IPS-20b (cell line): ENCODE results near the gene PRDM16.

Source experiments
- H3K27ac ChIP-seq: one replicate; pipeline ENCODE4 v1.5.1; 2013; ENCODE audit warnings: low read length
- H3K27me3 ChIP-seq: 2 replicates; pipeline ENCODE4 v1.6.1; 2013; ENCODE audit warnings: mild to moderate bottlenecking, low read length, inconsistent platforms; ENCODE audit not compliant: insufficient read depth
- H3K36me3 ChIP-seq: 2 replicates; pipeline ENCODE4 v1.6.1; 2013; ENCODE audit warnings: low read depth, mild to moderate bottlenecking, inconsistent platforms, low read length, moderate library complexity; ENCODE audit not compliant: insufficient read depth
- H3K4me1 ChIP-seq: 2 replicates; pipeline ENCODE4 v1.6.1; 2013; ENCODE audit warnings: mild to moderate bottlenecking, control low read depth, inconsistent platforms, low read length, moderate library complexity; ENCODE audit not compliant: insufficient read depth
- H3K4me3 ChIP-seq: 2 replicates; pipeline ENCODE4 v1.5.1; 2013; ENCODE audit warnings: mild to moderate bottlenecking, low read length, inconsistent platforms
- H3K9ac ChIP-seq: 2 replicates; pipeline ENCODE4 v1.6.1; 2013; ENCODE audit warnings: low read depth, mild to moderate bottlenecking, inconsistent platforms, low read length, moderate library complexity
- H3K9me3 ChIP-seq: 2 replicates; pipeline ENCODE4 v1.6.1; 2013; ENCODE audit warnings: mild to moderate bottlenecking, low read depth, low read length, inconsistent platforms; ENCODE audit not compliant: insufficient read depth

PRDM16 gene

GRCh38 chr1:3146907-3147306, 77.9 kb downstream of the PRDM16 start:
- no peaks in the 10 kb centered on the region for H3K4me1 ChIP-seq
- H3K9me3 ChIP-seq, result no peaks in the 10 kb centered on the region
- H3K4me3 ChIP-seq, result no peak overlapping the region
- H3K36me3 ChIP-seq, result no peaks in the 10 kb centered on the region
- no peak overlapping the region for H3K9ac ChIP-seq
- H3K27me3 ChIP-seq, result no peaks in the 10 kb centered on the region
- H3K27ac ChIP-seq, result no peak overlapping the region

GRCh38 chr1:3148171-3148570, 79.2 kb downstream of the PRDM16 start:
- Histone ChIP-seq H3K27me3 (no peaks in the 10 kb centered on the region), H3K4me1 (no peaks in the 10 kb centered on the region)

GRCh38 chr1:3149277-3149676, 80.3 kb downstream of the PRDM16 start:
- Histone ChIP-seq H3K27me3 (no peaks in the 10 kb centered on the region), H3K4me3 (no peak overlapping the region), H3K9ac (no peak overlapping the region), H3K4me1 (no peaks in the 10 kb centered on the region), H3K36me3 (no peaks in the 10 kb centered on the region), H3K9me3 (no peaks in the 10 kb centered on the region), H3K27ac (no peak overlapping the region)

More at GRCh38 chr1:3148171-3148570, 79.2 kb downstream of the PRDM16 start:
- Histone ChIP-seq H3K36me3 (no peaks in the 10 kb centered on the region), H3K4me3 (no peak overlapping the region), H3K27ac (no peak overlapping the region), H3K9me3 (no peaks in the 10 kb centered on the region), H3K9ac (no peak overlapping the region)

GRCh38 chr1:3151456-3151855, 82.5 kb downstream of the PRDM16 start:
- Histone ChIP-seq H3K27me3 (no peaks in the 10 kb centered on the region), H3K4me1 (no peaks in the 10 kb centered on the region), H3K4me3 (no peak overlapping the region), H3K9me3 (no peaks in the 10 kb centered on the region), H3K27ac (no peak overlapping the region), H3K36me3 (no peaks in the 10 kb centered on the region), H3K9ac (no peak overlapping the region)

GRCh38 chr1:3152143-3152542, 83.1 kb downstream of the PRDM16 start:
- Histone ChIP-seq H3K27me3 (no peaks in the 10 kb centered on the region), H3K9ac (no peak overlapping the region), H3K4me3 (no peak overlapping the region), H3K9me3 (no peaks in the 10 kb centered on the region), H3K36me3 (no peaks in the 10 kb centered on the region), H3K27ac (no peak overlapping the region), H3K4me1 (no peaks in the 10 kb centered on the region)

- H3K27me3 ChIP-seq, result no peaks in the 10 kb centered on the region
- H3K36me3 ChIP-seq, result no peaks in the 10 kb centered on the region
- H3K4me1 ChIP-seq, result no peaks in the 10 kb centered on the region
Measured at GRCh38 chr1:3153197-3153596, 84.2 kb downstream of the PRDM16 start.

GRCh38 chr1:3153902-3154795, 85.1 kb downstream of the PRDM16 start:
- Histone ChIP-seq H3K4me3 (no peak overlapping the region), H3K27me3 (no peaks in the 10 kb centered on the region), H3K4me1 (no peaks in the 10 kb centered on the region), H3K36me3 (no peaks in the 10 kb centered on the region), H3K27ac (no peak overlapping the region), H3K9ac (no peak overlapping the region), H3K9me3 (no peaks in the 10 kb centered on the region)

More at GRCh38 chr1:3153197-3153596, 84.2 kb downstream of the PRDM16 start:
- H3K4me3 ChIP-seq, result no peak overlapping the region
- no peaks in the 10 kb centered on the region for H3K9me3 ChIP-seq
- H3K9ac ChIP-seq, result no peak overlapping the region
- no peak overlapping the region for H3K27ac ChIP-seq

GRCh38 chr1:3155056-3155925, 86.3 kb downstream of the PRDM16 start:
- Histone ChIP-seq H3K27me3 (no peaks in the 10 kb centered on the region), H3K4me3 (no peak overlapping the region), H3K27ac (no peak overlapping the region), H3K4me1 (no peaks in the 10 kb centered on the region), H3K36me3 (no peaks in the 10 kb centered on the region), H3K9me3 (no peaks in the 10 kb centered on the region), H3K9ac (no peak overlapping the region)

- H3K4me1 ChIP-seq, result no peaks in the 10 kb centered on the region
- no peak overlapping the region for H3K9ac ChIP-seq
- no peak overlapping the region for H3K4me3 ChIP-seq
- no peaks in the 10 kb centered on the region for H3K9me3 ChIP-seq
- H3K27ac ChIP-seq, result no peak overlapping the region
- no peaks in the 10 kb centered on the region for H3K27me3 ChIP-seq
- no peaks in the 10 kb centered on the region for H3K36me3 ChIP-seq
Measured at GRCh38 chr1:3155926-3156220, 86.9 kb downstream of the PRDM16 start.

- H3K27ac ChIP-seq, result no peak overlapping the region
- H3K27me3 ChIP-seq, result no peaks in the 10 kb centered on the region
- H3K36me3 ChIP-seq, result no peaks in the 10 kb centered on the region
- no peak overlapping the region for H3K4me3 ChIP-seq
- H3K9ac ChIP-seq, result no peak overlapping the region
- H3K9me3 ChIP-seq, result no peaks in the 10 kb centered on the region
- H3K4me1 ChIP-seq, result no peaks in the 10 kb centered on the region
Measured at GRCh38 chr1:3156936-3157335, 87.9 kb downstream of the PRDM16 start.

GRCh38 chr1:3158347-3158746, 89.3 kb downstream of the PRDM16 start:
- no peaks in the 10 kb centered on the region for H3K9me3 ChIP-seq
- H3K27ac ChIP-seq, result no peak overlapping the region
- no peaks in the 10 kb centered on the region for H3K4me1 ChIP-seq
- no peak overlapping the region for H3K4me3 ChIP-seq
- no peaks in the 10 kb centered on the region for H3K27me3 ChIP-seq
- no peak overlapping the region for H3K9ac ChIP-seq
- H3K36me3 ChIP-seq, result no peaks in the 10 kb centered on the region

- Histone ChIP-seq H3K27me3 (no peaks in the 10 kb centered on the region), H3K36me3 (no peaks in the 10 kb centered on the region), H3K9me3 (no peaks in the 10 kb centered on the region), H3K27ac (no peak overlapping the region), H3K4me1 (no peaks in the 10 kb centered on the region), H3K9ac (no peak overlapping the region), H3K4me3 (no peak overlapping the region)
Measured at GRCh38 chr1:3159121-3159520, 90.1 kb downstream of the PRDM16 start.
